Measurements from ENCODE around the gene S1PR1. TPM values are rescaled to one million over a fixed set of nuclear protein-coding genes. Genes with fewer than 3 reads are reported as not detected.
A peak's percentile ranks its signal among the peaks of the same experiment; 100 is the strongest.

The S1PR1 gene
- total RNA-seq, 1 donor from 2014 or later, result 134 TPM

- ATAC-seq (peak; percentile 40), DNase-seq (peak; percentile 69)
- Histone ChIP-seq H3K4me1 (no peaks in the 10 kb centered on the region), H3K27me3 (no peaks in the 10 kb centered on the region), H3K36me3 (peaks cover 5% of the 10 kb centered on the region), H3K4me3 (peak overlapping the region; percentile 62), H3K27ac (peak overlapping the region; percentile 90), H3K9me3 (no peaks in the 10 kb centered on the region)
- intact Hi-C loops (cut with DNase I), result no loop called here
- TF ChIP-seq CTCF (IDR thresholded peaks at IDR 0.05), result no peak
Observed at GRCh38 chr1:101235696-101236515, 913 bp upstream of the S1PR1 start.

GRCh38 chr1:101237229-101237837 is 514 bp downstream of the S1PR1 start:
- intact Hi-C loops (cut with DNase I), result no loop called here
- no peaks in the 10 kb centered on the region for H3K27me3 ChIP-seq

DNA sequence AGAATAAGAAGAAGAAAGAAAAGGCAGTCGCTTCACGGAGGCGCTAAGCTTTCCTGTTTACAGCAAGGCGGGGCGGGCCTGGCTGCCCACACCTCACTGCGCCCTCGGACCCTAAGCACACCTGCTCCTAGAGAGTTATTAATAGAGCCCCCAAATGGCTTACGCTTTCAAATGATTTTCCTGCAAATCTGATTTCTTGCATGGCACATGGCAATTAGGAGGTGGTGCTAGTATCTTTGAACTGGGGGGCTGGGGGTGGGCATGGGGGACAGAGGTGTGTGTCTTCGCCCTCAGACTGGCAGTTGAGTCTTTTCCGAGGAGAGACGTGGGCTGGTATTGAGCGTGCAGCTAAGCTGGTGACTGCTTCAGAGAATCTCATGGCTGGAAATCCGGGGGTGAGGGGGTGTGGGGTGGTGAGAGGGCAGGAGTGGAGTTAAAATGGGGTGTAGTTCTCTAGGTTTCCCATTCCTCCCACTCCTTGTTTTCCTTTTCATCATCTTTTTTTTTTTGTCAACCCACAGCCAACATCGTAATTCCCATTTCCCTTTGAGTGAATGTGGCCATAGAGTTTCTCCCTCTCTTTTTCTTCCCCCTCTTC is 1.3 kb downstream of the S1PR1 start:
- peak overlapping the region; percentile 62 for H3K4me3 ChIP-seq
- H3K4me1 ChIP-seq, result peaks cover 3% of the 10 kb centered on the region
- intact Hi-C loops (cut with DNase I), result no loop called here
- H3K27ac ChIP-seq, result peak overlapping the region; percentile 78
- TF ChIP-seq CTCF (IDR thresholded peaks at IDR 0.05), result no peak
- DNase-seq (no peak), ATAC-seq (no peak)
- no peaks in the 10 kb centered on the region for H3K9me3 ChIP-seq
- no peaks in the 10 kb centered on the region for H3K27me3 ChIP-seq
- peaks cover 13% of the 10 kb centered on the region for H3K36me3 ChIP-seq

More at GRCh38 chr1:101237229-101237837, 514 bp downstream of the S1PR1 start:
- DNase-seq (no peak), ATAC-seq (no peak)
- H3K9me3 ChIP-seq, result no peaks in the 10 kb centered on the region
- peak overlapping the region; percentile 78 for H3K27ac ChIP-seq
- no peak for TF ChIP-seq CTCF (IDR thresholded peaks at IDR 0.05)
- peaks cover under 1% of the 10 kb centered on the region for H3K4me1 ChIP-seq
- H3K36me3 ChIP-seq, result peaks cover 13% of the 10 kb centered on the region
- H3K4me3 ChIP-seq, result peak overlapping the region; percentile 62

- Histone ChIP-seq H3K4me3 (peak overlapping the region; percentile 62), H3K36me3 (peaks cover 13% of the 10 kb centered on the region), H3K4me1 (peaks cover 3% of the 10 kb centered on the region), H3K27me3 (no peaks in the 10 kb centered on the region), H3K27ac (peak overlapping the region; percentile 78), H3K9me3 (no peaks in the 10 kb centered on the region)
- intact Hi-C loops (cut with DNase I), result no loop called here
- DNase-seq (peak; percentile 91), ATAC-seq (peak; percentile 86)
- TF ChIP-seq CTCF (IDR thresholded peaks at IDR 0.05), result peak; percentile 95
Observed at GRCh38 chr1:101238681-101239094, 1.9 kb downstream of the S1PR1 start.

GRCh38 chr1:101239095-101240040 is 2.5 kb downstream of the S1PR1 start:
- DNase-seq (no peak), ATAC-seq (peak; percentile 3)
- intact Hi-C loops (cut with DNase I), result loop anchor here (5.0 kb wide), 1 partner anchor 317 kb away; no protein-coding TSS in a partner anchor
- Histone ChIP-seq H3K4me1 (peaks cover 3% of the 10 kb centered on the region), H3K9me3 (no peaks in the 10 kb centered on the region), H3K27ac (peak overlapping the region; percentile 78), H3K36me3 (peaks cover 13% of the 10 kb centered on the region), H3K27me3 (no peaks in the 10 kb centered on the region), H3K4me3 (peak overlapping the region; percentile 62)
- TF ChIP-seq CTCF (IDR thresholded peaks at IDR 0.05), result peak; percentile 17

Data from upper lobe of right lung (tissue), 1 donor.